Omental fat pad (tissue), 4 donors: Measurements from ENCODE around the gene ADGRG6. TPM values are rescaled to one million over a fixed set of nuclear protein-coding genes. Genes with fewer than 3 reads are reported as not detected.

Experiments
- ATAC-seq: fragments of 150-250 bp; one replicate; pipeline ENCODE4 v1.9.1; 2016; ENCODE audit warnings: mild to moderate bottlenecking, moderate library complexity; ENCODE audit not compliant: low FRiP score
- DNase-seq: peaks from one replicate; pipeline ENCODE4 v3.0.0-alpha.2; 2019; ENCODE audit warnings: low spot score
- CTCF ChIP-seq, 3 donors: fragments of 450-650 bp; IDR thresholded peaks; one replicate each; pipeline ENCODE4 v1.5.1; 2016 to 2017; ENCODE audit warnings: antibody characterized with exemption in 3 of 3, mild to moderate bottlenecking in 3 of 3, moderate library complexity in 2 of 3
- total RNA-seq, 4 donors: library from RNA; depleted of rRNA; stranded (reverse); fragments of >200 nt; gene quantifications; one replicate each; pipeline ENCODE4 v1.1.0, GENCODE V29; 2016

ADGRG6 gene
- total RNA-seq, 4 donors from 2014 or later, result 28.5 to 68.6 (median 42.7) TPM

- DNase-seq (no peak), ATAC-seq (no peak)
- no peak for TF ChIP-seq CTCF (IDR thresholded peaks at IDR 0.05)
Observed at GRCh38 chr6:142304241-142304640, 2.4 kb downstream of the ADGRG6 start.

- ATAC-seq (no peak), DNase-seq (no peak)
- no peak for TF ChIP-seq CTCF (IDR thresholded peaks at IDR 0.05)
Observed at GRCh38 chr6:142306736-142307135, 4.9 kb downstream of the ADGRG6 start.

- TF ChIP-seq CTCF (IDR thresholded peaks at IDR 0.05), result no peak
- ATAC-seq (no peak), DNase-seq (no peak)
Observed at GRCh38 chr6:142307963-142308748, 6.3 kb downstream of the ADGRG6 start.

GRCh38 chr6:142309426-142309825, 7.6 kb downstream of the ADGRG6 start:
- DNase-seq (no peak), ATAC-seq (no peak)
- TF ChIP-seq CTCF (IDR thresholded peaks at IDR 0.05), result no peak

GRCh38 chr6:142313284-142313683, 11.5 kb downstream of the ADGRG6 start:
- ATAC-seq, result peak; percentile 98
- DNase-seq, result no peak
- no peak for TF ChIP-seq CTCF (IDR thresholded peaks at IDR 0.05)

GRCh38 chr6:142316791-142317368, 15.1 kb downstream of the ADGRG6 start:
- ATAC-seq (no peak), DNase-seq (no peak)
- no peak for TF ChIP-seq CTCF (IDR thresholded peaks at IDR 0.05)

GRCh38 chr6:142318714-142319113, 16.9 kb downstream of the ADGRG6 start:
- TF ChIP-seq CTCF (IDR thresholded peaks at IDR 0.05), result no peak
- ATAC-seq, result no peak
- DNase-seq, result no peak
